ENCODE data around the gene BCAS3.

Gene BCAS3

GRCh38 chr17:61406971-61407911 lies 729.6 kb downstream of the BCAS3 start:
- no peak for DNase-seq

GRCh38 chr17:61408151-61409041 lies 730.7 kb downstream of the BCAS3 start:
- DNase-seq: no peak

DNA sequence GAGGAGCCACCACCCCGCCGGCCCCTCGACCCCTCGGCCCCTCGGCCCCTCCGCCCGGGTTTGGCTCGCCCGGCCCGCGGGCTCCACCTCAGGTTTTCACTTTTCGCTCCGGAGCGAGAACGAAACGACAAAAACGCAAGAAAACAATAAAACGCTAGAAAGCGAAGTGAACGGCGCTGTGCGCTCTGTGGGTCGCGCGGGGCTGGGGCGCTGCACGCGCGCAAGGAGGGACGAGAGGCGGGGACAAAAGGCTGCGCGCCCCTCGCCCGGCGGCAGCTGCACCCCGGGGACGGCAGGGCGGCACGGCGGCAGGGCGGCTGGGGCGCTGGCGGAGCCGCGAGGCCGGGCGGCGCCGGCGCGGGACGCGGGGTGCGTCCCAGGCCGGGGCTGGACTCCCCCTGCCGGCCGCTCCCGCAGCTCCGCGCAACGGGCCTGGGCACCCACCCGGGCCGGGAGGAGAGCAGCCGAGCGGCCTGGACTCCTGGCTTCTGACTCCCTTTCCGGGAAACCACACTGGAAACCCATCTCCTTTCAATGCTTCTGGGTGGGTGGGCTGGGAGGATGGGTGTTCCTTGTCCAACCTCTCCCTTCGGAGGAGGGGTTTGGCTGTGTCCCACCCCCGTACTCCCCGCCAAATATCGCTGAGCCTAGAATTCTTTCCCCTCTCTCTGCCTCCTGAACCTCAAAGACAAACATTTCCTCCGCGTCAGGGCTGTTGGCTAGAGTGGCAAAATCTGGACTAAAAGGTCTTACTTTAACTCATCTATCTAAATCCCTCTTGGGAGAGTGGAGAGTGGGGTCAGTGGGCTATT lies 731.9 kb downstream of the BCAS3 start:
- DNase-seq: peak in 1 of 2 donors; percentile 27

GRCh38 chr17:61410141-61411010 lies 732.7 kb downstream of the BCAS3 start:
- DNase-seq: peak; percentile 72 to 77

GRCh38 chr17:61411011-61411260 lies 733.3 kb downstream of the BCAS3 start:
- no peak for DNase-seq

GRCh38 chr17:61411261-61412142 lies 733.9 kb downstream of the BCAS3 start:
- DNase-seq: peak in 1 of 2 donors; percentile 28

GRCh38 chr17:61412143-61412859 lies 734.6 kb downstream of the BCAS3 start:
- peak; percentile 71 to 72 for DNase-seq

- no peak for DNase-seq
These were observed 735.4 kb downstream of the BCAS3 start for GRCh38 chr17:61412860-61413660.

DNA sequence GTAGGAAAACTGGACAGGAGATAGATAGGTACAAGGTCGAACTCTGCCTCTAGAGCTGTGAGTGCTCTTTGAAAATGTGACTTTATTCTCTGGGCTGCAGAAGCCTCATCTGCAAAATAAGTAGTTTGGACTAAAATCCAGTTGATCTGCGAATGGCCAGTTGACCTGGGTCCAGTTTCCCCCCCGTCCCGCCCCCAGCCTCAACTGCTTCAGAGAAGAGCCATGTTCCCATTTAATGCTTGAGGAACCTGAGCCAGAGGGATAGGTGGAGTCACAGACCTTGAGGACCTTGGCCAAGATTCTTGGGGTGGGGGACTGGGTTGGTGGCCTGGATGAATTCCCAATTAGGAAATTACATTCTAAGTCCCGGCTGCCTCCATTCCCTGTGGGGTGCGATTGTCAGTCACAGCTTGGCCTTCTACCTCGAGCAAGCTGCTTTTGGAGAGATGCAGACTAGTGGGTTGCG lies 736.0 kb downstream of the BCAS3 start:
- DNase-seq: no peak

DNA sequence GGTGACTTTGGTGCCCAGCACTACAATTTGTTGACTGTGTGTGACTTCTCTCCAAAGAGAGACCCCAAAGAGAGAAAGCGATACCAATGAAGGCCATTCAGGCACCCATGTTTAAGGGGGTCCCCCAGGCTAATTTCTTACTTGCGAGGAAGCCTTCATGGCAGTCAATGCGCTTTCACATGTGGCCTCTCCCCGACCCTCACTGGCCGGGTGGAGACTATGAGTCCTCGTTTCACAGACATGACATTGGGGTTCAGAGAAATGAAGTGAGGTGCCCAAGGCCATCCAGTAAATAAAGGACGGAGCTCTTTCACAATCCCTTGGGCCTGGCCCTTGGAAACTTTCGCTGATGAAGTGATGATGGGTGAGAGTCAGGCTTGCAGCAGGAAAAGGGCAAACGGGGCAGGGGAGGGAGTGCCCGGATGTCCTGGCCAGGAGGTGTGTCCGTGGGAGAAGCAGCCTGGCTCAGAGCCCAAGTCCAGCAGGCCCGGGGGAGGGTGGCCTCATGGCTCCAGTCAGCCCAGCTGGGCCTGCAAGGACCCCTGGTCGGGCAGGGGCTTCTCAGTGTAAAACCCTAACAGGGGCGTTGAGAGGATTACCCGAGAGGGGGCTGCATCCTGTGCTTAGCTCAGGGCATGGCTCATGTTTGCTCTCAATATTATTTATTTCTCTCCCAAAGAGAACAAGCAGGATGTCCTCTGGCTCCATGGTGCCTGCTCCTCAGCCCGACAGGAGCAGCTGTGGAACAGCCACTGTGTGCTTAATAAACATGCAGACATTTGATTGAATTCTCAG lies 736.7 kb downstream of the BCAS3 start:
- no peak for DNase-seq

GRCh38 chr17:61414936-61415251 lies 737.2 kb downstream of the BCAS3 start:
- DNase-seq: no peak

DNA sequence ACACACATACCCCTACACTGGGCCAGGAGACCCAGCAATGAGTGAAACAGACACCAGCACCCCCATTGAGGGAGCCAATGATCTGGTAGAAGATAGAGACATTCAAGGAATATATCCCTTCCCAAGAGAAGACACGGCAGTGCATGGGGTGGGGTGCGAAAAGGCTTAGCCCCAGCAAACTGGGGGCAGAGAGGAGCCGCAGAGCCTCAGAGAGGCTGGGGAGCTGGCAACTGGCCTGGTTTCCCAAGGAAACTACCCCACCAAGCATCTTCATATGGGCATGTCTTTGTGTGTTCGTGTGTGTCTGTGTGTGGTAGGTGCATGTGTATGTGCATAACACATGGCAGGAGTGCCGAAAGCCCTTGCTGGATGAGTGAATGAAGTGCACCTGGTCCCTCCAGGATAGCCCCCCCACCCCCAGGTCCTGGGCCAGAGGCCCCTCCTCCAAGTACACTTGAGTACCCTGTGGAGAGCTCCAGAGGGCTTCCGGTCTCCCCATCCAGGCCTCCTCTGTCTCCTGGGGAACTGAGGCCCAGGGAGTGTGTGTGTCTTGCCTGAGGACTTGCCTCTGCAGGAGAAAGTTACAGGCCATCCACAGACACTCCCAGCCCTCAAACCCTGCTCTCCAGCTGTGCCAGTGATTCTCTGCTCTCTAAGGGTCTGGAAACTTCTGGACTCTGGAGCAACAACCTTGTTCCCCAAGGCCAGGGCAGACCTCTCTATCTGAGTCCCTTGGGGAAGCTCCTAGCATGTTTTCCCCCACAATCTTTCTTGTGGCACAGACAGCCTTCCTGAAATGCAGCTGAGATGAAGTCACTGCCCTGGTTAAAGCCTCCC lies 737.9 kb downstream of the BCAS3 start:
- no peak for DNase-seq

GRCh38 chr17:61416211-61416539 lies 738.5 kb downstream of the BCAS3 start:
- DNase-seq: no peak

GRCh38 chr17:61416540-61417363 lies 739.1 kb downstream of the BCAS3 start:
- DNase-seq: peak; percentile 37 to 55

DNA sequence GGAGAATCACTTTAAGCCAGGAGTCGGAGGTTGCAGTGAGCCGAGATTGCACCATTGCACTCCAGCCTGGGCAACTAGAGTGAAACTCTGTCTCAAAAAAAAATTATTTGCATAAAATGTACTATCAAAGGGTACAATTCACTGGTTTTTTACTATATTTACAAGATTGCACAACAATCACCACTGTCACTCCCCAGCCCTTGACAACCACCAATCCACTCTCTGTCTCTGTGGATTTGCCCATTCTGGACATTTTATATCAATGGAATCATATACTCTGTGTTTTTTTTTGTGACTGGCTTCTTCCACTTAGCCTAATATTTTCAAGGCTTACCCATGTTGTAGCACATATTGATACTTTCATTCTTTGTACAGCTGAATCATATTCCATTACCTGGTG lies 740.8 kb downstream of the BCAS3 start:
- no peak for DNase-seq

- no peak for DNase-seq
These were observed 741.9 kb downstream of the BCAS3 start for GRCh38 chr17:61419496-61420046.

- DNase-seq: no peak
These were observed 742.4 kb downstream of the BCAS3 start for GRCh38 chr17:61420052-61420451.
